H1 (cell line): Measurements from ENCODE around the gene LAT. TPM values are rescaled to one million over a fixed set of nuclear protein-coding genes. Genes with fewer than 3 reads are reported as not detected.

ENCODE experiments used
- CTCF ChIA-PET: fragments of 300-600 bp; sonication (Branson Sonifier 250); formaldehyde crosslinking; loops from one replicate; lab custom pipeline; 2021; ENCODE audit not compliant: partially characterized antibody; lab: Charles Lee
- POLR2A ChIA-PET: fragments of 300-600 bp; sonication (Branson Sonifier 250); formaldehyde crosslinking; loops from one replicate; lab custom pipeline; 2021; ENCODE audit warnings: inconsistent platforms; ENCODE audit not compliant: partially characterized antibody; lab: Charles Lee
- DNase-seq, 2 experiments: peaks; one replicate each; pipeline versions ENCODE4 v3.0.0 to v3.0.0-alpha.2; 2010 to 2022; ENCODE audit warnings: low spot score in 2 of 2, low read depth in 1 of 2, mixed read lengths in 1 of 2
- FAIRE-seq: peaks from 2 replicates; lab custom pipeline; 2011; peaks lifted over from hg19 to GRCh38; lab: Jason Lieb, UNC
- H2AFZ ChIP-seq: 2 replicates; pipeline ENCODE4 v1.8.1; 2012; ENCODE audit warnings: low read length, inconsistent platforms
- H2AK5ac ChIP-seq: 2 replicates; pipeline ENCODE4 v1.6.1; 2013; ENCODE audit warnings: low read depth, low read length
- H2BK120ac ChIP-seq: replicated peaks from 2 replicates; pipeline ENCODE3; 2013; ENCODE audit warnings: low read depth, low read length, inconsistent platforms
- H2BK12ac ChIP-seq: 2 replicates; pipeline ENCODE4 v1.6.1; 2013; ENCODE audit warnings: low read depth, low read length
- H2BK15ac ChIP-seq: 2 replicates; pipeline ENCODE4 v1.6.1; 2013; ENCODE audit warnings: low read length
- H2BK20ac ChIP-seq: 2 replicates; pipeline ENCODE4 v1.6.1; 2013; ENCODE audit warnings: low read length
- H2BK5ac ChIP-seq: 2 replicates; pipeline ENCODE4 v1.6.1; 2013; ENCODE audit warnings: low read depth, low read length
- H3K14ac ChIP-seq: 2 replicates; pipeline ENCODE4 v1.6.1; 2013; ENCODE audit warnings: inconsistent platforms; ENCODE audit not compliant: insufficient read length
- H3K18ac ChIP-seq: 2 replicates; pipeline ENCODE4 v1.6.1; 2013; ENCODE audit warnings: low read length; ENCODE audit errors: extremely low read depth
- H3K23ac ChIP-seq: 2 replicates; pipeline ENCODE4 v1.6.1; 2013; ENCODE audit warnings: inconsistent platforms; ENCODE audit not compliant: insufficient read length
- H3K23me2 ChIP-seq: 2 replicates; pipeline ENCODE4 v1.6.1; 2013; ENCODE audit warnings: low read depth, low read length
- H3K27ac ChIP-seq: 2 replicates; pipeline ENCODE4 v1.6.1; 2011; ENCODE audit warnings: low read depth, low read length, inconsistent platforms
- H3K27me3 ChIP-seq, 4 experiments: replicated peaks in 1 of 4; 1 replicate in 1 of 4; 2 replicates in 3 of 4; pipeline versions ENCODE4 v1.6.1 to v1.8.1; 2011 to 2013; ENCODE audit warnings: low read length in 3 of 4, mild to moderate bottlenecking in 3 of 4, inconsistent platforms in 2 of 4, mixed read lengths in 2 of 4, moderate library complexity in 1 of 4; ENCODE audit not compliant: control insufficient read depth in 3 of 4, insufficient read depth in 3 of 4; ENCODE audit errors: extremely low read depth in 1 of 4
- H3K36me3 ChIP-seq, 4 experiments: 2 replicates each; pipeline versions ENCODE4 v1.6.1 to v1.8.1; 2011 to 2013; ENCODE audit warnings: mild to moderate bottlenecking in 4 of 4, low read length in 3 of 4, moderate library complexity in 2 of 4, control low read depth in 1 of 4, inconsistent platforms in 1 of 4; ENCODE audit not compliant: insufficient read depth in 4 of 4, control insufficient read depth in 2 of 4
- H3K4ac ChIP-seq: replicated peaks from 2 replicates; pipeline ENCODE3; 2013; ENCODE audit warnings: low read length, low read depth, mixed read lengths, inconsistent platforms; ENCODE audit not compliant: insufficient read length
- H3K4me1 ChIP-seq, 4 experiments: replicated peaks in 1 of 4; 1 replicate in 1 of 4; 2 replicates in 3 of 4; pipeline versions ENCODE4 v1.6.1 to v1.8.1; 2011 to 2013; ENCODE audit warnings: low read length in 3 of 4, inconsistent platforms in 2 of 4, mixed read lengths in 1 of 4; ENCODE audit not compliant: insufficient read depth in 4 of 4, control insufficient read depth in 3 of 4
- H3K4me2 ChIP-seq, 2 experiments: 2 replicates each; pipeline versions ENCODE4 v1.6.1 to v1.8.1; 2011 to 2013; ENCODE audit warnings: low read depth in 2 of 2, low read length in 2 of 2, control low read depth in 1 of 2, inconsistent platforms in 1 of 2, mild to moderate bottlenecking in 1 of 2; ENCODE audit not compliant: insufficient read depth in 1 of 2
- H3K4me3 ChIP-seq, 4 experiments: fragments of 200-600, 300-600 bp in 1 of 4; sonication (generic), shearing (Covaris generic), sonication (Bioruptor Twin) in 1 of 4; 2 replicates each; pipeline versions ENCODE4 v1.5.1 to v1.8.1; 2011 to 2016; ENCODE audit warnings: low read length in 4 of 4, low read depth in 3 of 4, control low read depth in 2 of 4, inconsistent platforms in 2 of 4, mild to moderate bottlenecking in 2 of 4, mixed read lengths in 1 of 4, moderate library complexity in 1 of 4; ENCODE audit not compliant: insufficient read depth in 2 of 4; ENCODE audit errors: extremely low read depth in 1 of 4
- H3K56ac ChIP-seq: replicated peaks from 2 replicates; pipeline ENCODE3; 2013; ENCODE audit warnings: low read depth, mild to moderate bottlenecking, mixed read lengths, low read length, inconsistent platforms; ENCODE audit not compliant: insufficient read length
- H3K79me1 ChIP-seq: 2 replicates; pipeline ENCODE4 v1.6.1; 2013; ENCODE audit warnings: low read depth, low read length, control low read depth
- H3K79me2 ChIP-seq, 2 experiments: 2 replicates each; pipeline versions ENCODE4 v1.6.1 to v1.8.1; 2012 to 2013; ENCODE audit warnings: low read length in 2 of 2, mild to moderate bottlenecking in 2 of 2, inconsistent platforms in 1 of 2; ENCODE audit not compliant: insufficient read depth in 2 of 2, control insufficient read depth in 1 of 2
- H3K9ac ChIP-seq, 4 experiments: replicated peaks in 1 of 4; 1 replicate in 1 of 4; 2 replicates in 3 of 4; pipeline versions ENCODE4 v1.6.1 to v1.8.1; 2011 to 2013; ENCODE audit warnings: low read depth in 3 of 4, low read length in 3 of 4, control low read depth in 2 of 4, mild to moderate bottlenecking in 2 of 4, moderate library complexity in 2 of 4, inconsistent platforms in 1 of 4; ENCODE audit errors: extremely low read depth in 1 of 4
- H3K9me3 ChIP-seq, 2 experiments: 2 replicates each; pipeline versions ENCODE4 v1.6.1 to v1.8.1; 2012 to 2013; ENCODE audit warnings: mild to moderate bottlenecking in 2 of 2, moderate library complexity in 2 of 2, control low read depth in 1 of 2, inconsistent platforms in 1 of 2, low read depth in 1 of 2, low read length in 1 of 2, mixed read lengths in 1 of 2; ENCODE audit not compliant: insufficient read depth in 2 of 2
- H4K20me1 ChIP-seq, 2 experiments: replicated peaks in 1 of 2; 2 replicates each; pipeline versions ENCODE3 to v1.8.1; 2011 to 2013; ENCODE audit warnings: inconsistent platforms in 2 of 2, low read length in 2 of 2, mild to moderate bottlenecking in 1 of 2; ENCODE audit not compliant: insufficient read depth in 2 of 2, control insufficient read depth in 1 of 2
- H4K5ac ChIP-seq: 2 replicates; pipeline ENCODE4 v1.6.1; 2013; ENCODE audit warnings: low read length, low read depth, mixed read lengths, inconsistent platforms; ENCODE audit not compliant: insufficient read length
- H4K8ac ChIP-seq: 2 replicates; pipeline ENCODE4 v1.8.0; 2013; ENCODE audit warnings: mild to moderate bottlenecking, moderate library complexity, low read length, inconsistent platforms; ENCODE audit not compliant: insufficient read depth; ENCODE audit errors: extremely low read depth
- H4K91ac ChIP-seq: replicated peaks from 2 replicates; pipeline ENCODE3; 2013; ENCODE audit warnings: low read length, mixed read lengths, inconsistent platforms; ENCODE audit not compliant: insufficient read length
- BCL11A ChIP-seq, 2 experiments: IDR thresholded peaks; one replicate each; pipeline ENCODE4 v1.6.1; 2011; ENCODE audit warnings: low read depth in 2 of 2, low read length in 2 of 2, mild to moderate bottlenecking in 2 of 2
- BRCA1 ChIP-seq: IDR thresholded peaks from 2 replicates; pipeline ENCODE4 v1.6.1; 2012; ENCODE audit warnings: low read depth, low read length, improper control_type of control experiment
- CEBPB ChIP-seq: IDR thresholded peaks from 2 replicates; pipeline ENCODE4 v1.6.1; 2012; ENCODE audit warnings: low read depth, low read length
- CHD1 ChIP-seq: IDR thresholded peaks from 2 replicates; pipeline ENCODE4 v1.6.1; 2012; ENCODE audit warnings: low read depth, low read length, improper control_type of control experiment
- CTBP2 ChIP-seq: IDR thresholded peaks from 2 replicates; pipeline ENCODE4 v1.7.0; 2011; ENCODE audit warnings: borderline replicate concordance, mild to moderate bottlenecking, moderate library complexity, mixed read lengths, low read length; ENCODE audit not compliant: insufficient read depth, insufficient read length
- EGR1 ChIP-seq: IDR thresholded peaks from 2 replicates; pipeline ENCODE4 v1.6.1; 2011; ENCODE audit warnings: low read depth, low read length, borderline replicate concordance
- EZH2 ChIP-seq: fragments of 200-600 bp; sonication (generic); IDR thresholded peaks from 2 replicates; pipeline ENCODE4 v1.7.1; 2012; ENCODE audit warnings: low read depth, mild to moderate bottlenecking, moderate library complexity, low read length, inconsistent platforms; ENCODE audit not compliant: severe bottlenecking
- FOSL1 ChIP-seq: IDR thresholded peaks from 2 replicates; pipeline ENCODE4 v1.6.1; 2011; ENCODE audit warnings: mild to moderate bottlenecking, low read depth, low read length, moderate library complexity; ENCODE audit not compliant: insufficient read depth
- GABPA ChIP-seq: IDR thresholded peaks from 2 replicates; pipeline ENCODE4 v1.6.1; 2011; ENCODE audit warnings: mild to moderate bottlenecking, low read length, moderate library complexity, borderline replicate concordance; ENCODE audit not compliant: insufficient read depth
- RFX5 ChIP-seq: IDR thresholded peaks from 2 replicates; pipeline ENCODE4 v1.6.1; 2011; ENCODE audit warnings: low read depth, low read length, improper control_type of control experiment, borderline replicate concordance
- RNF2 ChIP-seq: fragments of 200-900, 300-1000 bp; sonication (generic); IDR thresholded peaks from 2 replicates; pipeline ENCODE4 v1.7.1; 2016; ENCODE audit warnings: borderline replicate concordance, low read depth, mild to moderate bottlenecking, antibody characterized with exemption, low read length; ENCODE audit not compliant: poor library complexity, severe bottlenecking; ENCODE audit errors: missing control alignments
- SP1 ChIP-seq: IDR thresholded peaks from 2 replicates; pipeline ENCODE4 v1.6.1; 2011; ENCODE audit warnings: low read depth, low read length
- TCF12 ChIP-seq: IDR thresholded peaks from 2 replicates; pipeline ENCODE4 v1.6.1; 2011; ENCODE audit warnings: low read depth, mild to moderate bottlenecking, low read length
- ZNF274 ChIP-seq: IDR thresholded peaks from 2 replicates; pipeline ENCODE4 v1.7.0; 2012; ENCODE audit warnings: low read length, borderline replicate concordance; ENCODE audit errors: extremely low read depth
- WGBS, 2 experiments: shearing (Covaris generic) in 1 of 2; methylation state at CpG; one replicate each; pipeline versions ENCODE4 v1.1.6 to v1.1.7; 2013 to 2015; ENCODE audit warnings: low lambda C conversion rate in 2 of 2, mixed read lengths in 2 of 2, inconsistent platforms in 1 of 2, low coverage in 1 of 2, missing lambda C conversion rate in 1 of 2; ENCODE audit not compliant: insufficient replicate concordance in 2 of 2, insufficient coverage in 1 of 2, insufficient read length in 1 of 2; ENCODE audit errors: extremely low coverage in 1 of 2, missing lambda C conversion rate in 1 of 2; 5-methylcytosine and 5-hydroxymethylcytosine counted together
- polyA plus RNA-seq, 7 experiments: library from polyadenylated mRNA; depleted of rRNA in 3 of 7; stranded (reverse) in 5 of 7; unstranded in 2 of 7; fragments of >200 nt in 5 of 7; fragments of 200-250 nt in 2 of 7; gene quantifications; 1 replicate in 5 of 7; 2 replicates in 1 of 7; 4 replicates in 1 of 7; pipeline versions ENCODE4 v1.2.1 to v1.2.3, GENCODE V29; 2011 to 2013; ENCODE audit warnings: missing spikeins in 2 of 7, mixed read lengths in 2 of 7
- total RNA-seq: library from RNA; stranded (reverse); fragmentation: NEBNext Ultra II Directional; extraction: Animal tissue kit (Norgen Biotek cat#: 25700); gene quantifications from 2 replicates; pipeline ENCODE4 v1.2.1, GENCODE V29; 2021

The LAT gene
- total and polyA plus RNA-seq, 2 of the 8 experiments (the other 6 are each of a cell fraction or from before 2014, with no cell fraction given): 2.7 to 3.4 TPM

- Histone ChIP-seq H3K4me2 (no peak overlapping the region), H3K14ac (no peak overlapping the region), H3K56ac (no peak overlapping the region), H3K4ac (no peak overlapping the region), H2BK20ac (no peak overlapping the region), H3K36me3 (peaks cover 0 to 12% (median 4%) of the 10 kb centered on the region in 4 experiments; a peak in 4 of 8 replicates), H2BK120ac (no peak overlapping the region), H3K9me3 (peaks cover 5 to 7% of the 10 kb centered on the region in 2 experiments; a peak in 2 of 4 replicates), H3K27ac (no peak overlapping the region), H3K23me2 (no peaks in the 10 kb centered on the region), H2BK5ac (no peak overlapping the region), H4K5ac (no peak overlapping the region), H3K9ac (no peak overlapping the region), H4K8ac (no peak overlapping the region), H2AK5ac (no peak overlapping the region), H3K23ac (no peak overlapping the region), H2BK15ac (no peak overlapping the region), H3K79me1 (no peaks in the 10 kb centered on the region), H3K27me3 (no peaks in the 10 kb centered on the region), H3K4me1 (no peaks in the 10 kb centered on the region), H4K91ac (no peak overlapping the region), H3K4me3 (no peak overlapping the region), H2BK12ac (no peak overlapping the region), H2AFZ (no peak overlapping the region), H3K18ac (no peak overlapping the region), H3K79me2 (no peaks in the 10 kb centered on the region), H4K20me1 (peaks cover 0 to 2% of the 10 kb centered on the region in 2 experiments)
- FAIRE-seq (no peak), DNase-seq (no peak)
- WGBS, 2 experiments: 92% methylated on average over 8 of the region's 9 CpGs; no CpG with 5 or more reads in 1 of the 2 experiments
- ChIA-PET CTCF (interaction anchor here (0.9 to 4.0 kb wide), 4 partner anchors 8 to 15 kb away, joined by 3 to 25 read pairs (median 14); partner anchors contain the start of gene SPNS1), POLR2A (interaction anchor here (1.8 to 2.1 kb wide), 2 partner anchors 8 to 12 kb away, joined by 5 to 8 read pairs; partner anchors contain the start of gene SPNS1)
- TF ChIP-seq SP1 (no peak), RNF2 (no peak), TCF12 (no peak), FOSL1 (no peak), BCL11A (IDR thresholded peaks at IDR 0.05; ENCODE audit: low read depth in 2 of 2, low read length in 2 of 2) (no peak), EZH2 (no peak), CHD1 (no peak), BRCA1 (no peak), CEBPB (no peak), RFX5 (no peak), EGR1 (no peak), GABPA (no peak), ZNF274 (no peak), CTBP2 (no peak)
These were observed 1.2 kb downstream of the LAT start for GRCh38 chr16:28986046-28986445.
